HG02870 (cell line): ENCODE results near the gene GAL3ST2.
"Not testable (repeated sequence)": the region's sequence is repeated elsewhere in the genome, so short reads cannot be mapped to it uniquely, and the experiment has no call there.

Experiments used
- ATAC-seq: cut with Tn5 transposase; IDR thresholded peaks from one replicate; pipeline ENCODE4 v1.9.1; 2021; ENCODE audit warnings: mild to moderate bottlenecking, moderate library complexity; ENCODE audit not compliant: unreplicated experiment

The GAL3ST2 gene

GRCh38 chr2:241767464-241768250 is 9.0 kb upstream of the GAL3ST2 start:
- no peak for ATAC-seq

GRCh38 chr2:241768251-241768711 is 8.3 kb upstream of the GAL3ST2 start:
- no peak for ATAC-seq

GRCh38 chr2:241768850-241769249 is 7.8 kb upstream of the GAL3ST2 start:
- ATAC-seq = no peak

GRCh38 chr2:241769819-241770184 is 6.8 kb upstream of the GAL3ST2 start:
- ATAC-seq = no peak

GRCh38 chr2:241770185-241770935 is 6.3 kb upstream of the GAL3ST2 start:
- ATAC-seq = no peak

GRCh38 chr2:241770936-241771285 is 5.7 kb upstream of the GAL3ST2 start:
- ATAC-seq = no peak

GRCh38 chr2:241771286-241772062 is 5.1 kb upstream of the GAL3ST2 start:
- no peak for ATAC-seq

- ATAC-seq = no peak
Measured at GRCh38 chr2:241772063-241772499, 4.5 kb upstream of the GAL3ST2 start.

GRCh38 chr2:241773511-241774418 is 2.9 kb upstream of the GAL3ST2 start:
- ATAC-seq = no peak

GRCh38 chr2:241774419-241775222 is 2.0 kb upstream of the GAL3ST2 start:
- ATAC-seq = no peak

GRCh38 chr2:241775223-241776177 is 1.1 kb upstream of the GAL3ST2 start:
- ATAC-seq = no peak

GRCh38 chr2:241777170-241777685 is 606 bp downstream of the GAL3ST2 start:
- no peak for ATAC-seq

GRCh38 chr2:241777686-241778627 is 1.3 kb downstream of the GAL3ST2 start:
- no peak for ATAC-seq

- ATAC-seq = no peak
Measured at GRCh38 chr2:241780939-241781569, 4.4 kb downstream of the GAL3ST2 start.

- ATAC-seq = not testable (repeated sequence)
Measured at GRCh38 chr2:241782053-241782452, 5.4 kb downstream of the GAL3ST2 start.

- no peak for ATAC-seq
Measured at GRCh38 chr2:241788135-241788534, 11.5 kb downstream of the GAL3ST2 start.

GRCh38 chr2:241788572-241788971 is 11.9 kb downstream of the GAL3ST2 start:
- no peak for ATAC-seq
